ENCODE results near the gene C1QTNF6.

DNA sequence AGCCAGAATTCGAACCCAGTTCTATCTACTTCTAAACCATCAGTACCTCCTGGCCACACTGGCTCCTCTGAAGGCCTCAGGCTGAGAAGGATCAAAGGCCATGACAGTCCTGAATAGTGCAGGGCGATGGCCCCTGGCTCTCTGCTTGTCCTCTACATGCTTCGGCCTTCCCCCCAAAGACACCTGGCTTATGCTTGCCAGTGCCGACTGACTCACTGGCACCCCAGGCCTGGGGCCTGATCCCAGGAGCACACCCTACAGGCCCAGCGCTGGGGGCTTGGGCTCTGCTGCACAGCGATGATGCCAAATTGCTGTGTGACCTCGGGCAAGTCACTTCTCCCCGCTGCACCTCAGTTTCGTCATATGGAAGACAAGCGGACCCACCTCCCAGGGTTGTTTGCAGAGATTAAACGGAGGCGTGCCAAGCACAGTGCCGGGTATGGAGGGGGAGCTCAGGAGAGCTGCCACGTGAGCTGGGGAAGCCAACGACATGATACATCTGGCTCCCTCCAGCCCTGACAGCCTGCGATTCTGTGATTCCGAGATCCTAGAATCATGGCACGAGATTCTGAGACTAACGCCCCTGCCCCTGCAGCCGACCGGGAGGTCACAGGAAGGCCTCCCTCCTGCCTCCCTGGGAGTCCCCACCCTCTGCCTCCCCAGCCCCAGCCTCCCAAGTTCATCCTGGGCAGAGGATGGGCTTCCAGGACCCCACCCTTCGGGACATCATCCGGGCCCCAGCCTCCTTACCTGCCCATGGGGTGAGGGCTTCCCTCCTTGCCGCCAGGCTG lies 23.2 kb upstream of the C1QTNF6 start:
- TF ChIP-seq, protein P1, sequence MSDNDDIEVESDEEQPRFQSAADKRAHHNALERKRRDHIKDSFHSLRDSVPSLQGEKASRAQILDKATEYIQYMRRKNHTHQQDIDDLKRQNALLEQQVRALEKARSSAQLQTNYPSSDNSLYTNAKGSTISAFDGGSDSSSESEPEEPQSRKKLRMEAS (IDR thresholded peaks at IDR 0.05; ENCODE audit: insufficient read depth, insufficient read length) = no peak
- TF ChIP-seq POLR2A (IDR thresholded peaks at IDR 0.05; ENCODE audit: low read depth, low read length) (no peak), JUN (IDR thresholded peaks at IDR 0.05; ENCODE audit: borderline replicate concordance, insufficient read depth, insufficient read length, low read depth) (no peak), EZH2 (IDR thresholded peaks at IDR 0.05; ENCODE audit: borderline replicate concordance, low read depth, low read length, severe bottlenecking) (no peak)
- TF ChIP-seq, protein P2, sequence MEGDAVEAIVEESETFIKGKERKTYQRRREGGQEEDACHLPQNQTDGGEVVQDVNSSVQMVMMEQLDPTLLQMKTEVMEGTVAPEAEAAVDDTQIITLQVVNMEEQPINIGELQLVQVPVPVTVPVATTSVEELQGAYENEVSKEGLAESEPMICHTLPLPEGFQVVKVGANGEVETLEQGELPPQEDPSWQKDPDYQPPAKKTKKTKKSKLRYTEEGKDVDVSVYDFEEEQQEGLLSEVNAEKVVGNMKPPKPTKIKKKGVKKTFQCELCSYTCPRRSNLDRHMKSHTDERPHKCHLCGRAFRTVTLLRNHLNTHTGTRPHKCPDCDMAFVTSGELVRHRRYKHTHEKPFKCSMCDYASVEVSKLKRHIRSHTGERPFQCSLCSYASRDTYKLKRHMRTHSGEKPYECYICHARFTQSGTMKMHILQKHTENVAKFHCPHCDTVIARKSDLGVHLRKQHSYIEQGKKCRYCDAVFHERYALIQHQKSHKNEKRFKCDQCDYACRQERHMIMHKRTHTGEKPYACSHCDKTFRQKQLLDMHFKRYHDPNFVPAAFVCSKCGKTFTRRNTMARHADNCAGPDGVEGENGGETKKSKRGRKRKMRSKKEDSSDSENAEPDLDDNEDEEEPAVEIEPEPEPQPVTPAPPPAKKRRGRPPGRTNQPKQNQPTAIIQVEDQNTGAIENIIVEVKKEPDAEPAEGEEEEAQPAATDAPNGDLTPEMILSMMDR (IDR thresholded peaks at IDR 0.05; ENCODE audit: extremely low read depth in 1 of 2, insufficient read depth in 1 of 2, low read depth in 1 of 2, low read length in 2 of 2) = no peak

Data from endothelial cell of umbilical vein (primary cell).